Vagina (tissue), 2 donors: ENCODE measurements around the gene VSIG10.

Experiments
- CTCF ChIP-seq, 3 experiments: fragments of 450-650 bp in 2 of 3; fragments of 200-600 bp in 1 of 3; sonication (generic) in 1 of 3; IDR thresholded peaks; one replicate each; pipeline ENCODE4 v1.5.1; 2017 to 2019; ENCODE audit warnings: antibody characterized with exemption in 3 of 3, mild to moderate bottlenecking in 2 of 3, moderate library complexity in 2 of 3
- POLR2A ChIP-seq, 2 donors: fragments of 450-650 bp; IDR thresholded peaks; one replicate each; pipeline ENCODE4 v1.6.1; 2017; ENCODE audit warnings: antibody characterized with exemption in 2 of 2, mild to moderate bottlenecking in 2 of 2, moderate library complexity in 2 of 2
- POLR2AphosphoS5 ChIP-seq, 2 donors: sonication (generic); formaldehyde crosslinking; IDR thresholded peaks; one replicate each; pipeline ENCODE4 v1.9.0; 2017; ENCODE audit warnings: antibody characterized with exemption in 2 of 2, mild to moderate bottlenecking in 2 of 2, low read depth in 1 of 2; ENCODE audit not compliant: insufficient read depth in 1 of 2

DNA sequence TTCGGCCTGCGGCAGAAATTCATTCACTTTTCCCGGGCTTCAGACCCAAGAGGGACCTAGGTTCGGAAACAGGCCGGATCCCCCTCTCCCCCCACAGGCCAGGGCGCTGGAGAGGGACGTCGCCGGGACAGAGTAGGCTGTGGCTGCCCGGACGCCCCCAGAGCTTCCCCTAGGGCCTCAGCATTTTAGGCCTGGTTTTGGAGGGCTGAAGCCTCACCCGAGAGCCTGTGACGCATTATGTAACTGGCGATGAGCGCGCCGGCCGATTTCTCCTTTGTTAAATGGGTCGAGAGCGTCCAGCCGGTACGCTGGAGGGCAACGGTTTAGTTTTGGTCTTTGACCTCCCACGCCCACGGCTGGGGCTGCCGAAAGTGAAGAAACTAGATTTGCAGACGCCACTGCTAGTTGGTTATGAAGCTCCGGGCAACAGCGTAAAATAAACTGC lies 32.8 kb upstream of the VSIG10 start:
- TF ChIP-seq CTCF (IDR thresholded peaks at IDR 0.05) (no peak), POLR2A (IDR thresholded peaks at IDR 0.05) (no peak), POLR2AphosphoS5 (IDR thresholded peaks at IDR 0.05; ENCODE audit: insufficient read depth in 1 of 2, low read depth in 1 of 2) (no peak)
